Right hindlimb (tissue), 1 donor: ENCODE measurements around the gene SNRPA1.
A peak's percentile ranks its signal among the peaks of the same experiment; 100 is the strongest.

Experiments
- DNase-seq: peaks from one replicate; pipeline ENCODE4 v3.0.0-alpha.2; 2018

Gene SNRPA1

GRCh38 chr15:101255615-101256241 lies 39.3 kb downstream of the SNRPA1 start:
- DNase-seq, result peak; percentile 76

- no peak for DNase-seq
These were observed 40.0 kb downstream of the SNRPA1 start for GRCh38 chr15:101255051-101255395.

GRCh38 chr15:101254157-101255050 lies 40.6 kb downstream of the SNRPA1 start:
- DNase-seq, result no peak

GRCh38 chr15:101252836-101253235 lies 42.2 kb downstream of the SNRPA1 start:
- DNase-seq, result no peak

GRCh38 chr15:101251830-101252820 lies 42.9 kb downstream of the SNRPA1 start, which contains the start of gene CHSY1:
TSS of gene CHSY1 (minus strand) at chr15:101252048. CDS start at chr15:101251456, 592 bp downstream.
- DNase-seq, result peak; percentile 95

- no peak for DNase-seq
These were observed 43.9 kb downstream of the SNRPA1 start for GRCh38 chr15:101250873-101251829.

GRCh38 chr15:101250341-101250831 lies 44.7 kb downstream of the SNRPA1 start:
- DNase-seq, result no peak

GRCh38 chr15:101248274-101248673 lies 46.8 kb downstream of the SNRPA1 start:
- no peak for DNase-seq

- DNase-seq, result no peak
These were observed 48.0 kb downstream of the SNRPA1 start for GRCh38 chr15:101246824-101247745.

GRCh38 chr15:101246391-101246790 lies 48.7 kb downstream of the SNRPA1 start:
- DNase-seq, result no peak

GRCh38 chr15:101244889-101245668 lies 50.0 kb downstream of the SNRPA1 start:
- DNase-seq, result no peak

GRCh38 chr15:101244036-101244781 lies 50.8 kb downstream of the SNRPA1 start:
- DNase-seq, result no peak

- no peak for DNase-seq
These were observed 51.6 kb downstream of the SNRPA1 start for GRCh38 chr15:101243420-101243819.

- DNase-seq, result no peak
These were observed 52.1 kb downstream of the SNRPA1 start for GRCh38 chr15:101242999-101243336.

- DNase-seq, result no peak
These were observed 52.7 kb downstream of the SNRPA1 start for GRCh38 chr15:101242160-101242998.

GRCh38 chr15:101240358-101240757 lies 54.7 kb downstream of the SNRPA1 start:
- no peak for DNase-seq

- DNase-seq, result no peak
These were observed 55.3 kb downstream of the SNRPA1 start for GRCh38 chr15:101239724-101240136.

GRCh38 chr15:101237251-101237650 lies 57.8 kb downstream of the SNRPA1 start:
- DNase-seq, result no peak
